Osteoblast (primary cell): ENCODE results near the gene CCR9. TPM values are rescaled to one million over a fixed set of nuclear protein-coding genes. Genes with fewer than 3 reads are reported as not detected.

Source experiments
- DNase-seq: peaks from one replicate; pipeline ENCODE4 v3.0.0; 2011; ENCODE audit warnings: low spot score, mixed read lengths; ENCODE audit not compliant: insufficient read length; ENCODE audit errors: missing footprints
- H2AFZ ChIP-seq: 2 replicates; pipeline ENCODE4 v1.6.0; 2011; ENCODE audit warnings: mild to moderate bottlenecking, low read length
- H3K27ac ChIP-seq: 2 replicates; pipeline ENCODE4 v1.5.1; 2011; ENCODE audit warnings: mild to moderate bottlenecking, low read depth, low read length, moderate library complexity
- H3K27me3 ChIP-seq: 2 replicates; pipeline ENCODE4 v1.6.0; 2012; ENCODE audit warnings: mild to moderate bottlenecking, control low read depth, inconsistent platforms, low read length, moderate library complexity; ENCODE audit not compliant: insufficient read depth
- H3K36me3 ChIP-seq: 2 replicates; pipeline ENCODE4 v1.5.1; 2011; ENCODE audit warnings: mild to moderate bottlenecking, low read length, control low read depth, moderate library complexity; ENCODE audit not compliant: insufficient read depth
- H3K4me1 ChIP-seq: 2 replicates; pipeline ENCODE4 v1.5.1; 2011; ENCODE audit warnings: mild to moderate bottlenecking, low read length, control low read depth, moderate library complexity; ENCODE audit not compliant: insufficient read depth
- H3K4me2 ChIP-seq: 2 replicates; pipeline ENCODE4 v1.6.0; 2011; ENCODE audit warnings: mild to moderate bottlenecking, low read length; ENCODE audit not compliant: insufficient read depth
- H3K4me3 ChIP-seq: fragments of 200-600 bp; sonication (generic); 3 replicates; pipeline ENCODE4 v1.5.1; 2012; ENCODE audit warnings: mild to moderate bottlenecking, low read length, inconsistent platforms; ENCODE audit not compliant: insufficient read depth
- H3K79me2 ChIP-seq: 2 replicates; pipeline ENCODE4 v1.6.0; 2012; ENCODE audit warnings: mild to moderate bottlenecking, low read length, control low read depth, inconsistent platforms; ENCODE audit not compliant: insufficient read depth
- H3K9me3 ChIP-seq: 2 replicates; pipeline ENCODE4 v1.5.1; 2011; ENCODE audit warnings: low read depth, low read length, control low read depth
- H4K20me1 ChIP-seq: 2 replicates; pipeline ENCODE4 v1.6.0; 2012; ENCODE audit warnings: mild to moderate bottlenecking, low read length, control low read depth; ENCODE audit not compliant: insufficient read depth
- total RNA-seq: library from RNA; depleted of rRNA; stranded (reverse); fragments of >200 nt; gene quantifications from 2 replicates; pipeline ENCODE4 v1.2.3, GENCODE V29; 2012
- TF ChIP-seq, protein P1 (sequence below): IDR thresholded peaks from 2 replicates; pipeline ENCODE4 v1.5.1; 2011; ENCODE audit warnings: mild to moderate bottlenecking, low read depth, low read length, moderate library complexity; ENCODE audit errors: extremely low read depth

The CCR9 gene
- total RNA-seq, 1 donor, result not detected

- Histone ChIP-seq H2AFZ (no peak overlapping the region), H3K36me3 (peaks cover 37% of the 10 kb centered on the region), H3K9me3 (no peaks in the 10 kb centered on the region), H3K27ac (peak overlapping the region; percentile 1), H3K4me2 (peak overlapping the region; percentile 32), H3K27me3 (no peaks in the 10 kb centered on the region), H4K20me1 (peaks cover 26% of the 10 kb centered on the region), H3K79me2 (no peaks in the 10 kb centered on the region), H3K4me1 (peaks cover 28% of the 10 kb centered on the region), H3K4me3 (no peak overlapping the region)
- no peak for DNase-seq
- TF ChIP-seq, protein P1, sequence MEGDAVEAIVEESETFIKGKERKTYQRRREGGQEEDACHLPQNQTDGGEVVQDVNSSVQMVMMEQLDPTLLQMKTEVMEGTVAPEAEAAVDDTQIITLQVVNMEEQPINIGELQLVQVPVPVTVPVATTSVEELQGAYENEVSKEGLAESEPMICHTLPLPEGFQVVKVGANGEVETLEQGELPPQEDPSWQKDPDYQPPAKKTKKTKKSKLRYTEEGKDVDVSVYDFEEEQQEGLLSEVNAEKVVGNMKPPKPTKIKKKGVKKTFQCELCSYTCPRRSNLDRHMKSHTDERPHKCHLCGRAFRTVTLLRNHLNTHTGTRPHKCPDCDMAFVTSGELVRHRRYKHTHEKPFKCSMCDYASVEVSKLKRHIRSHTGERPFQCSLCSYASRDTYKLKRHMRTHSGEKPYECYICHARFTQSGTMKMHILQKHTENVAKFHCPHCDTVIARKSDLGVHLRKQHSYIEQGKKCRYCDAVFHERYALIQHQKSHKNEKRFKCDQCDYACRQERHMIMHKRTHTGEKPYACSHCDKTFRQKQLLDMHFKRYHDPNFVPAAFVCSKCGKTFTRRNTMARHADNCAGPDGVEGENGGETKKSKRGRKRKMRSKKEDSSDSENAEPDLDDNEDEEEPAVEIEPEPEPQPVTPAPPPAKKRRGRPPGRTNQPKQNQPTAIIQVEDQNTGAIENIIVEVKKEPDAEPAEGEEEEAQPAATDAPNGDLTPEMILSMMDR, result no peak
Measured at GRCh38 chr3:45948881-45949280, 62.5 kb downstream of the CCR9 start.

DNA sequence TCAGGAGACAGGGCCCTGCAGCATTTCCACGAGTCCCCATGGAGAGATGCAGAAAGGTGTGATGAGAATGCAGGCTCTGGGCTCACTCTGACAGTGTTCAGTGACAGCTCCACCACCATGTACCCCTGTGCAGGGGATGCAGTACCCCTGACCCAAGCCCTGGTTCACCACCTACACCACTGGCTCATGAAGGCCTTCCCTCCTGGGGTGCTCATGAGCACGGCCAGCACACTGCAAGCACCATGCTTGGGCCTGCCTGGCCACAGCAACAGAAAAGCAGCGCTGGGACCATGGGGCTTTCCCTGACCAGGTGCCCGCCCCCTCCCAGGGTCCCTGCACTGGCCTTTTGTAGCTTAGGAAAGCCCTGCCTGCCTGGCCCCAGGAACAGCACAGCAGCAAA is 63.1 kb downstream of the CCR9 start:
- Histone ChIP-seq H4K20me1 (peaks cover 26% of the 10 kb centered on the region), H2AFZ (no peak overlapping the region), H3K4me3 (no peak overlapping the region), H3K27me3 (no peaks in the 10 kb centered on the region), H3K4me1 (peaks cover 28% of the 10 kb centered on the region), H3K79me2 (no peaks in the 10 kb centered on the region), H3K9me3 (no peaks in the 10 kb centered on the region), H3K27ac (no peak overlapping the region), H3K4me2 (no peak overlapping the region), H3K36me3 (peaks cover 43% of the 10 kb centered on the region)
- TF ChIP-seq, protein P1, result no peak
- DNase-seq, result no peak

- H3K4me3 ChIP-seq, result no peak overlapping the region
- H3K27me3 ChIP-seq, result no peaks in the 10 kb centered on the region
- TF ChIP-seq, protein P1, result no peak
- peaks cover 50% of the 10 kb centered on the region for H3K36me3 ChIP-seq
- no peak overlapping the region for H3K27ac ChIP-seq
- H3K4me2 ChIP-seq, result no peak overlapping the region
- H2AFZ ChIP-seq, result no peak overlapping the region
- no peaks in the 10 kb centered on the region for H3K79me2 ChIP-seq
- peaks cover 28% of the 10 kb centered on the region for H3K4me1 ChIP-seq
- no peaks in the 10 kb centered on the region for H3K9me3 ChIP-seq
- no peak for DNase-seq
- peaks cover 21% of the 10 kb centered on the region for H4K20me1 ChIP-seq
Measured at GRCh38 chr3:45950131-45950530, 63.8 kb downstream of the CCR9 start.

DNA sequence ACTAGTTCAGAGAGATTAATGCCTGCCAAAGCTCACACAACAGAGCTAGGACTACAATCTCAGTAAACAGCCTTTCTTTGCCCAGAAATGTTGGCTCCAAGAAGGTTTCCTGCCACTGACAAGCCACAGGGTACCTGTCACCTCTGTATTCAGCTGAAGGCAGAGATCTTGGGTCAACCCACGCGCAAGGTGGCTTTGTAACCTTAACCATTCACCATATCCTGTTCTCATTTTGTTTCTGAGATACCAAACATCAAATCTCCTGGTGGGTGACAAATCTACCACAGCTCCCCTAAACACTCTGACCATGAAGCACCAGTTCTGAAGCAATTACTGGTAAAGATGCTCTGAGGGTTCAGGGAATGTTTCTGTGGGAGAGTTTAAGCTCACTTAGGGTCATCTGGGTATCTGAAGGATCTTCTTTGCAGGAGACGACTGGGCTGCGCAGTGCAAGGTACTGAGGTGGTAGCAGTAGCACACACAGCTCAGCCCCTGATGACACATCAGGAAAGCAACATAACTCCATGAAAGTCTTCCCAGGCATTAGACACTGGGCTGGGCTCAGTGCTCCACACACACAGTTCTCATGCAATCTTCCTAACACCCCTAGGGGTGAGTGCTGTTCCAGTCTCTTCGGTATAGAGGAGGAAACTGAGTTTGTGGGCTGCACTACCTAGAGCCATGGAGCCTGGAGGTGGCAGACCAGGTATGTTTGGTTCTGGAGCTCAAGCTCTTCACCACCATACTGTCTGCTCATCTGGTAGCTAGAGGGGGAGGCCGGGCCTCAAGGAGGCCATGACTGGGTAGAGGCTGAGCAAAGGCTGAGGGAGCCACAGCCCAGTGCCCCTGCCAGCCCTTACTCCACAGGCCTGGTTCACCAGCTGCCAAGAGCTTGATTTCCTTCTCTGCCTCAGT is 64.6 kb downstream of the CCR9 start:
- no peak overlapping the region for H2AFZ ChIP-seq
- no peaks in the 10 kb centered on the region for H3K79me2 ChIP-seq
- H3K4me2 ChIP-seq, result no peak overlapping the region
- no peak for DNase-seq
- peaks cover 58% of the 10 kb centered on the region for H3K36me3 ChIP-seq
- H3K4me3 ChIP-seq, result no peak overlapping the region
- no peak overlapping the region for H3K27ac ChIP-seq
- H3K4me1 ChIP-seq, result peaks cover 28% of the 10 kb centered on the region
- no peaks in the 10 kb centered on the region for H3K9me3 ChIP-seq
- H4K20me1 ChIP-seq, result peaks cover 20% of the 10 kb centered on the region
- no peaks in the 10 kb centered on the region for H3K27me3 ChIP-seq
- TF ChIP-seq, protein P1, result no peak
